Nephron progenitor cell (in vitro differentiated cells): ENCODE results near the gene ACSF3.

ENCODE experiments used
- DNase-seq: peaks from one replicate; pipeline ENCODE4 v3.0.0; 2021
- H3K27ac Mint-ChIP-seq: 2 replicates; pipeline ENCODE4 v1.8.0; 2021; ENCODE audit warnings: mild to moderate bottlenecking, moderate library complexity, mixed read lengths
- H3K27me3 Mint-ChIP-seq: 2 replicates; pipeline ENCODE4 v1.8.0; 2021; ENCODE audit warnings: mild to moderate bottlenecking, low read depth, mixed read lengths; ENCODE audit not compliant: poor library complexity
- H3K36me3 Mint-ChIP-seq: 2 replicates; pipeline ENCODE4 v1.8.0; 2021; ENCODE audit warnings: low read depth, mixed read lengths
- H3K4me1 Mint-ChIP-seq: 2 replicates; pipeline ENCODE4 v1.8.0; 2021; ENCODE audit warnings: mixed read lengths
- H3K4me3 Mint-ChIP-seq: 2 replicates; pipeline ENCODE4 v1.8.0; 2021; ENCODE audit warnings: mild to moderate bottlenecking, moderate library complexity, mixed read lengths
- H3K9me3 Mint-ChIP-seq: 2 replicates; pipeline ENCODE4 v1.8.0; 2021; ENCODE audit warnings: mild to moderate bottlenecking, moderate library complexity, mixed read lengths
- TF ChIP-seq, protein P1 (sequence below): fragments of 200-600 bp; sonication (generic); IDR thresholded peaks from 2 replicates; pipeline ENCODE4 v1.5.0; 2021; ENCODE audit warnings: antibody characterized with exemption

ACSF3 gene

DNA sequence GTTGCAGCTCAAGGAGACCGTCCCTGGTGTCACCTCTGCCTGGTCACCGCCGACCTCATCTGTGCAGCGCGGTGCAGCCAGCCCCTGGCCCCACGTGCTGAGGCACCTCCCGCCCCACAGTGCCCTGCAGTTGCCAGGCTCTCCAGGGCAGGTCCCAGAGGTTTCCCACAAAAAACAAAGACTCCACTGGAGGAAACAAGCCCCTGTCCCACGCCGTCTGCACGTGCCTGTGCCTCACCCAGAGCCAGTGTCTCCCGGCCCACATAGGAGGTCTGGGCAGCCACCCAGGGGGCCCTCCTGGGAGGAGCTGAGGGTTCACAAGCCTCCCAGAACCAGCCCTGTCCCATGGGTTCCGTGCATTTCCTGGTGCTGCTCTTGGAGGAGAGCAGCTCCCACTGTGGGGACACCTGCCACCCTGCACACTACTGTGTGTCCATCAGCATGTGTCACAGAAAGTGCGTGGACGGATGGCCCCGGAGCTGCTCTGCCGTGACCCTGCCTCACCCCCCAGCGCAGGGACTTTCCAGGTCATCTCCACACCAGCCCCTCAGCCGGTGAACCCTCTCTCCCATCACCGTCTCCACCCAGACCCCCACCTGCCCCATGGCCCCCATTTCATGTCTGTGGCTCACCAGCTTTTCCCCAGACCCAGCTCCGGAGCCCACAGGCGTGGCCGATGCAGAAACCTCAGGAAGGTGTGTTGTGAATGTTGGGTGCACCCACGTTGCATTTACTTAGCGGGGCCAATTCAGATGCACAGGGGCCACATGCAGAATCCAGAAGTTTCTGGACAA, 60.9 kb downstream of the ACSF3 start:
- peaks cover 22% of the 10 kb centered on the region for H3K36me3 Mint-ChIP-seq

DNA sequence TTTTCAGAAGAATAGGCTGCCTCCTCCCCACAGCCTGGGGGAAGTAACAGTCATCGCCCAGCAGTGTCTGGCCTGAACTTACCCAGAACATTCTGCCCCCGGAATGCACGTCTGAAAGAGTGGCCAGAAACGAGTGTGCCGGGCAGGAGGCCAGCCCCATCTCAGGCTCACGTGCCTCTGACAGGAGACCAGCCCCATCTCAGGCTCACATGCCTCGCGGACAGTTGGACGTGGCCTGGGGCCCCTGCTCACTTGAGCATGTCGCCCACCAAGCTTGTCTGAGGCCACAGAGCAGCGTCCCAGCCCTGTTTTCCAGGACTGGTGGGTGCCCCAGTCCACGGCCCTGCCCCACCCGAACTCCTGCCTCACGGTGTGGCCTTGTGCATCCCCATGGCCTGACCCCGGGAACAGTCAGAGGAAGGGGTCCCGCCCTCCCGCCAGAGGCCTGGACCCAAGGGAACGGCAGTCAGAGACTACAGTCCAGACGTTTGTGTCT, 61.6 kb downstream of the ACSF3 start:
- H3K27me3 Mint-ChIP-seq: peaks cover 7% of the 10 kb centered on the region
- peaks cover 15% of the 10 kb centered on the region for H3K36me3 Mint-ChIP-seq
- TF ChIP-seq, protein P1, sequence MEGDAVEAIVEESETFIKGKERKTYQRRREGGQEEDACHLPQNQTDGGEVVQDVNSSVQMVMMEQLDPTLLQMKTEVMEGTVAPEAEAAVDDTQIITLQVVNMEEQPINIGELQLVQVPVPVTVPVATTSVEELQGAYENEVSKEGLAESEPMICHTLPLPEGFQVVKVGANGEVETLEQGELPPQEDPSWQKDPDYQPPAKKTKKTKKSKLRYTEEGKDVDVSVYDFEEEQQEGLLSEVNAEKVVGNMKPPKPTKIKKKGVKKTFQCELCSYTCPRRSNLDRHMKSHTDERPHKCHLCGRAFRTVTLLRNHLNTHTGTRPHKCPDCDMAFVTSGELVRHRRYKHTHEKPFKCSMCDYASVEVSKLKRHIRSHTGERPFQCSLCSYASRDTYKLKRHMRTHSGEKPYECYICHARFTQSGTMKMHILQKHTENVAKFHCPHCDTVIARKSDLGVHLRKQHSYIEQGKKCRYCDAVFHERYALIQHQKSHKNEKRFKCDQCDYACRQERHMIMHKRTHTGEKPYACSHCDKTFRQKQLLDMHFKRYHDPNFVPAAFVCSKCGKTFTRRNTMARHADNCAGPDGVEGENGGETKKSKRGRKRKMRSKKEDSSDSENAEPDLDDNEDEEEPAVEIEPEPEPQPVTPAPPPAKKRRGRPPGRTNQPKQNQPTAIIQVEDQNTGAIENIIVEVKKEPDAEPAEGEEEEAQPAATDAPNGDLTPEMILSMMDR: no peak
- H3K4me3 Mint-ChIP-seq: no peak overlapping the region
- H3K9me3 Mint-ChIP-seq: no peaks in the 10 kb centered on the region
- no peak overlapping the region for H3K27ac Mint-ChIP-seq
- peaks cover 13% of the 10 kb centered on the region for H3K4me1 Mint-ChIP-seq
- no peak for DNase-seq

More for the DNA sequence above, 60.9 kb downstream of the ACSF3 start:
- DNase-seq: no peak
- Mint-ChIP-seq H3K9me3 (no peaks in the 10 kb centered on the region), H3K4me1 (peaks cover 13% of the 10 kb centered on the region), H3K27ac (no peak overlapping the region), H3K27me3 (peaks cover 7% of the 10 kb centered on the region), H3K4me3 (no peak overlapping the region)
- TF ChIP-seq, protein P1: no peak

GRCh38 chr16:89155851-89156739, 62.4 kb downstream of the ACSF3 start:
- Mint-ChIP-seq H3K27me3 (peaks cover 7% of the 10 kb centered on the region), H3K4me3 (no peak overlapping the region)

GRCh38 chr16:89156740-89157645, 63.3 kb downstream of the ACSF3 start:
- no peak for DNase-seq
- peaks cover 13% of the 10 kb centered on the region for H3K4me1 Mint-ChIP-seq
- no peak overlapping the region for H3K27ac Mint-ChIP-seq
- H3K27me3 Mint-ChIP-seq: peaks cover 7% of the 10 kb centered on the region
- H3K4me3 Mint-ChIP-seq: no peak overlapping the region
- H3K36me3 Mint-ChIP-seq: no peaks in the 10 kb centered on the region
- H3K9me3 Mint-ChIP-seq: no peaks in the 10 kb centered on the region
- TF ChIP-seq, protein P1: no peak

More at GRCh38 chr16:89155851-89156739, 62.4 kb downstream of the ACSF3 start:
- Mint-ChIP-seq H3K27ac (no peak overlapping the region), H3K9me3 (no peaks in the 10 kb centered on the region), H3K4me1 (peaks cover 13% of the 10 kb centered on the region), H3K36me3 (peaks cover 9% of the 10 kb centered on the region)
- DNase-seq: no peak
- TF ChIP-seq, protein P1: no peak

DNA sequence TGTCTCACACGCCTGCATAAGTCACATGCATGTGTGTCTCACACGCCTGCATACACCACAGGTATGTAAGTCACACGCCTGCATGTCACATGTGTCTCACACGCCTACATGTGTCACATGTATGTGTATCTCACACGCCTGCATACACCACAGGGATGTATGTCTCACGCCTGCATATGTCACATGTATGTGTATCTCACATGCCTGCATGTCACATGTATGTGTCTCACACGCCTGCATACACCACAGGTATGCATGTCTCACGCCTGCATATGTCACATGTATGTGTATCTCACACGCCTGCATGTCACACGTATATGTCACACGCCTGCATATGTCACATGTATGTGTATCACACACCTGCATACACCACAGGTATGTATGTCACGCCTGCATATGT, 64.1 kb downstream of the ACSF3 start:
- Mint-ChIP-seq H3K4me1 (peaks cover 13% of the 10 kb centered on the region), H3K36me3 (no peaks in the 10 kb centered on the region), H3K4me3 (no peak overlapping the region), H3K27ac (no peak overlapping the region), H3K9me3 (no peaks in the 10 kb centered on the region), H3K27me3 (peaks cover 7% of the 10 kb centered on the region)
- DNase-seq: no peak
- TF ChIP-seq, protein P1: no peak
